GM19452 (cell line): ENCODE results near the gene MTR.

ENCODE experiments used
- ATAC-seq: cut with Tn5 transposase; IDR thresholded peaks from one replicate; pipeline ENCODE4 v1.9.1; 2021; ENCODE audit not compliant: unreplicated experiment

Gene MTR

GRCh38 chr1:236862219-236862591 lies 67.1 kb downstream of the MTR start:
- ATAC-seq: no peak

- no peak for ATAC-seq
These were observed 67.6 kb downstream of the MTR start for GRCh38 chr1:236862615-236863211.

GRCh38 chr1:236864211-236864610 lies 69.1 kb downstream of the MTR start:
- ATAC-seq: no peak

- no peak for ATAC-seq
These were observed 70.1 kb downstream of the MTR start for GRCh38 chr1:236864996-236865817.

GRCh38 chr1:236865818-236866155 lies 70.7 kb downstream of the MTR start:
- ATAC-seq: no peak

- peak; percentile 88 for ATAC-seq
These were observed 73.8 kb downstream of the MTR start for GRCh38 chr1:236868625-236869467.

GRCh38 chr1:236869911-236870310 lies 74.8 kb downstream of the MTR start:
- ATAC-seq: no peak

GRCh38 chr1:236870721-236871120 lies 75.6 kb downstream of the MTR start:
- ATAC-seq: no peak

- ATAC-seq: no peak
These were observed 77.1 kb downstream of the MTR start for GRCh38 chr1:236872075-236872666.

GRCh38 chr1:236875975-236876374 lies 80.9 kb downstream of the MTR start:
- ATAC-seq: no peak

GRCh38 chr1:236877661-236878060 lies 82.6 kb downstream of the MTR start:
- no peak for ATAC-seq

- no peak for ATAC-seq
These were observed 85.1 kb downstream of the MTR start for GRCh38 chr1:236880209-236880608.

- ATAC-seq: no peak
These were observed 87.6 kb downstream of the MTR start for GRCh38 chr1:236882678-236883077.

GRCh38 chr1:236886199-236886598 lies 91.1 kb downstream of the MTR start:
- no peak for ATAC-seq

- ATAC-seq: no peak
These were observed 92.0 kb downstream of the MTR start for GRCh38 chr1:236887081-236887480.

- no peak for ATAC-seq
These were observed 93.0 kb downstream of the MTR start for GRCh38 chr1:236888126-236888525.

- ATAC-seq: no peak
These were observed 93.8 kb downstream of the MTR start for GRCh38 chr1:236888903-236889302.

- ATAC-seq: no peak
These were observed 95.3 kb downstream of the MTR start for GRCh38 chr1:236890152-236891056.

GRCh38 chr1:236893626-236894545 lies 98.8 kb downstream of the MTR start:
- no peak for ATAC-seq
